22Rv1 (cell line): ENCODE measurements around the gene WAC.

Source experiments
- CTCF ChIP-seq: fragments of 450-650 bp; IDR thresholded peaks from 2 replicates; pipeline ENCODE4 v1.5.1; 2017; ENCODE audit warnings: mild to moderate bottlenecking
- ZFX ChIP-seq: fragments of 450-650 bp; IDR thresholded peaks from 2 replicates; pipeline ENCODE4 v1.6.1; 2017; ENCODE audit warnings: antibody characterized with exemption, borderline replicate concordance

GRCh38 chr10:28505359-28505959 is 27.5 kb upstream of the WAC start:
- TF ChIP-seq CTCF, result no peak
- TF ChIP-seq ZFX, result no peak
